Measurements from ENCODE around the gene BHLHE23. TPM values are rescaled to one million over a fixed set of nuclear protein-coding genes. Genes with fewer than 3 reads are reported as not detected.

BHLHE23 gene
- total RNA-seq, 2 donors from 2014 or later = not detected

DNA sequence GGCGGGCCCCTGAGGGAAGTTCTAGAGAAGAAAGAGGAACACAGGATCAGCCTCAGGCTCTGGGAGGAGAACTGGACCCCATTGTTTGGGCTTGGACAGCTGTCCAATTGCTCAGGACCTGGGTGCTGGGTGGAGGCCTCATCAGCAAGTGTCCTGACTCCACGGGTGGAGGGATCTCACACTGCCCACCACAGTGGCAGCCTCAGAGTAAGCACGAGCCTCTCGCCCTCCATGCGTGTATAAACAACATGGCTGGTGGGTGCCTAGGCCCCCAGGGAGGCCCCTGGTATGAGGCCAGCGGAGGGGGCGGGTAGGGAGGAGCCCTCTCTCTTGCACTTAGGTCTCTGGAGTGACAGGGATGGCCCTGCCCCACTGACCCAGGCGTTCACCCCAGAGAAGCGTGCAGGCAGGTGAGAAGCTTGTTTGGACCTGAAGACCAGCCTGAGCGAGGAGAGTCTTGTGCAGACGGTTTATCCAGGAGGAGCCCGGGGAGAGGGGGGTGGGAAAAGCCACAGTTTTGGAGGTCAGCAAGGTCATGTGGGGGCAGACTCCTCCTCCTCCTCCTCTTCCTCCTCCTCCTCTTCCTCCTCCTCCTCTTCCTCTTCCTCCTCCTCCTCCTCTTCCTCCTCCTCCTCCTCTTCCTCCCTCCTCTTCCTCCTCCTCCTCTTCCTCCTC, 41.9 kb upstream of the BHLHE23 start:
- DNase-seq = no peak
- no peaks in the 10 kb centered on the region for H3K4me1 Mint-ChIP-seq
- ATAC-seq = no peak

GRCh38 chr20:63047946-63048345, 41.2 kb upstream of the BHLHE23 start:
- DNase-seq (no peak), ATAC-seq (no peak)
- no peaks in the 10 kb centered on the region for H3K4me1 Mint-ChIP-seq
- no peak overlapping the region for H3K4me3 Mint-ChIP-seq
- H3K36me3 Mint-ChIP-seq (ENCODE audit: low read depth) = no peaks in the 10 kb centered on the region
- H3K27ac Mint-ChIP-seq = no peak overlapping the region
- peaks cover 44% of the 10 kb centered on the region for H3K27me3 Mint-ChIP-seq
- H3K9me3 ChIP-seq (ENCODE audit: control insufficient read depth, low read length, poor library complexity, severe bottlenecking) = no peaks in the 10 kb centered on the region

More for the DNA sequence above, 41.9 kb upstream of the BHLHE23 start:
- no peaks in the 10 kb centered on the region for H3K9me3 ChIP-seq (ENCODE audit: control insufficient read depth, low read length, poor library complexity, severe bottlenecking)
- Mint-ChIP-seq H3K36me3 (ENCODE audit: low read depth) (no peaks in the 10 kb centered on the region), H3K4me3 (no peak overlapping the region), H3K27me3 (peaks cover 41% of the 10 kb centered on the region), H3K27ac (no peak overlapping the region)

DNA sequence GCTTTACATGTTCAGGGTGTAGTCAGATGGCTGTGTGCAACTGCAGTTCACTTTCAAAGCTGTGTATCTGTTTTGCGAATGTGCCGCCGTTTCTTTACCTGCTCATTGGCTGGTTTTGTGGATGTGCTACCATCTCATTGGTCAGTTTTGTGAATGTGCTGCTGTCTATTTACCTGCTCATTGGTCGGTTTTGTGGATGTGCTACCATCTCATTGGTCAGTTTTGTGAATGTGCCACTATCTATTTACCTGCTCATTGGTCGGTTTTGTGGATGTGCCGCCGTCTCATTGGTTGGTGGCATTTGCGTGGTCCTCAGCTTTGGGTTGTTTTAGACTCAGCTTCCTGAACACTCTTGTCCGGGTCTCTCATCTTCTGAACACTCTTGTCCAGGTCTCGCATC, 40.5 kb upstream of the BHLHE23 start:
- ATAC-seq (no peak), DNase-seq (no peak)
- no peaks in the 10 kb centered on the region for H3K4me1 Mint-ChIP-seq
- no peaks in the 10 kb centered on the region for H3K36me3 Mint-ChIP-seq (ENCODE audit: low read depth)
- no peak overlapping the region for H3K27ac Mint-ChIP-seq
- peaks cover 50% of the 10 kb centered on the region for H3K27me3 Mint-ChIP-seq
- no peak overlapping the region for H3K4me3 Mint-ChIP-seq
- no peaks in the 10 kb centered on the region for H3K9me3 ChIP-seq (ENCODE audit: control insufficient read depth, low read length, poor library complexity, severe bottlenecking)

- no peaks in the 10 kb centered on the region for H3K9me3 ChIP-seq (ENCODE audit: control insufficient read depth, low read length, poor library complexity, severe bottlenecking)
- H3K4me1 Mint-ChIP-seq = peaks cover 2% of the 10 kb centered on the region
- H3K27ac Mint-ChIP-seq = no peak overlapping the region
- no peak overlapping the region for H3K4me3 Mint-ChIP-seq
- DNase-seq = no peak
- H3K27me3 Mint-ChIP-seq = peaks cover 55% of the 10 kb centered on the region
- ATAC-seq = no peak
- H3K36me3 Mint-ChIP-seq (ENCODE audit: low read depth) = no peaks in the 10 kb centered on the region
Measured at GRCh38 chr20:63046841-63047240, 40.1 kb upstream of the BHLHE23 start.

DNA sequence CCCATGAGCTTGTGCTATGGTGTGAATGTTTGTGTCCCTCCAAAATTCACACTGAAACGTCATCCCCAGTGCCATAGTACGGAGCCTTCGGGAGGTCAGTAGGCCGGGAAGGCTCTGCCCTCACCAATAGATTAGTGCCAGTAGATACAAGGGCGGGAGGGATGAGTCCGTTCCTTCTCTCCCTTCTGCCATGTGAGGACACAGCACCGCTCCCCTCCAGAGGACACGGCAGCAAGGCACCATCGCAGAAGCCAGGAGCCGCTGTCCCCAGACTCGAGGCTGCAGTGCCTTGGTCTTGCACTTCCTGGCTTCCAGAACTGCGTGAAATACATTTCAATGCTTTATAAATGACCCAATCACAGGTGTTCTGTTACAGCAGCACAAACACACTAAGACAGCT, 39.2 kb upstream of the BHLHE23 start:
- DNase-seq (no peak), ATAC-seq (no peak)
- no peaks in the 10 kb centered on the region for H3K36me3 Mint-ChIP-seq (ENCODE audit: low read depth)

GRCh38 chr20:63045401-63045800, 38.6 kb upstream of the BHLHE23 start:
- DNase-seq (no peak), ATAC-seq (no peak)
- Mint-ChIP-seq H3K36me3 (ENCODE audit: low read depth) (no peaks in the 10 kb centered on the region), H3K27ac (no peak overlapping the region), H3K27me3 (peaks cover 58% of the 10 kb centered on the region), H3K4me3 (no peak overlapping the region), H3K4me1 (peaks cover 2% of the 10 kb centered on the region)
- no peaks in the 10 kb centered on the region for H3K9me3 ChIP-seq (ENCODE audit: control insufficient read depth, low read length, poor library complexity, severe bottlenecking)

More for the DNA sequence above, 39.2 kb upstream of the BHLHE23 start:
- Mint-ChIP-seq H3K4me3 (no peak overlapping the region), H3K4me1 (peaks cover 2% of the 10 kb centered on the region), H3K27me3 (peaks cover 53% of the 10 kb centered on the region), H3K27ac (no peak overlapping the region)
- H3K9me3 ChIP-seq (ENCODE audit: control insufficient read depth, low read length, poor library complexity, severe bottlenecking) = no peaks in the 10 kb centered on the region

GRCh38 chr20:63044605-63045004, 37.8 kb upstream of the BHLHE23 start:
- Mint-ChIP-seq H3K36me3 (ENCODE audit: low read depth) (no peaks in the 10 kb centered on the region), H3K4me1 (peaks cover 2% of the 10 kb centered on the region), H3K27ac (no peak overlapping the region), H3K4me3 (no peak overlapping the region), H3K27me3 (peaks cover 66% of the 10 kb centered on the region)
- DNase-seq = no peak
- ATAC-seq = no peak
- H3K9me3 ChIP-seq (ENCODE audit: control insufficient read depth, low read length, poor library complexity, severe bottlenecking) = no peaks in the 10 kb centered on the region

DNA sequence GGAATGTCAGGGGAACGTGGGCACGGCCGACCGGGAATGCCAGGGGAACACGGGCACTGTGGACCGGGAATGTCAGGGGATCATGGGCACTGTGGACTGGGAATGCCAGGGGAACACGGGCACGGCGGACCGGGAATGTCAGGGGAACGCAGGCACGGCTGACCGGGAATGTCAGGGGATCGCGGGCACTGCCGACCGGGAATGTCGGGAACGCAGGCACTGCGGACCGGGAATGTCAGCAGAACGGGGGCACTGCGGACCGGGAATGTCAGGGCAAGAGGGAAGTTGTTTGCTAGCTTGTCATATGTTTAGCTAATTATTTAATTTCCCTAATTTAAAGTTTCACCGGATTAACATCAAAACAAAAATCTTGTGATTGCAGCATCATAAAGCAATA, 37.4 kb upstream of the BHLHE23 start:
- peaks cover 70% of the 10 kb centered on the region for H3K27me3 Mint-ChIP-seq

DNA sequence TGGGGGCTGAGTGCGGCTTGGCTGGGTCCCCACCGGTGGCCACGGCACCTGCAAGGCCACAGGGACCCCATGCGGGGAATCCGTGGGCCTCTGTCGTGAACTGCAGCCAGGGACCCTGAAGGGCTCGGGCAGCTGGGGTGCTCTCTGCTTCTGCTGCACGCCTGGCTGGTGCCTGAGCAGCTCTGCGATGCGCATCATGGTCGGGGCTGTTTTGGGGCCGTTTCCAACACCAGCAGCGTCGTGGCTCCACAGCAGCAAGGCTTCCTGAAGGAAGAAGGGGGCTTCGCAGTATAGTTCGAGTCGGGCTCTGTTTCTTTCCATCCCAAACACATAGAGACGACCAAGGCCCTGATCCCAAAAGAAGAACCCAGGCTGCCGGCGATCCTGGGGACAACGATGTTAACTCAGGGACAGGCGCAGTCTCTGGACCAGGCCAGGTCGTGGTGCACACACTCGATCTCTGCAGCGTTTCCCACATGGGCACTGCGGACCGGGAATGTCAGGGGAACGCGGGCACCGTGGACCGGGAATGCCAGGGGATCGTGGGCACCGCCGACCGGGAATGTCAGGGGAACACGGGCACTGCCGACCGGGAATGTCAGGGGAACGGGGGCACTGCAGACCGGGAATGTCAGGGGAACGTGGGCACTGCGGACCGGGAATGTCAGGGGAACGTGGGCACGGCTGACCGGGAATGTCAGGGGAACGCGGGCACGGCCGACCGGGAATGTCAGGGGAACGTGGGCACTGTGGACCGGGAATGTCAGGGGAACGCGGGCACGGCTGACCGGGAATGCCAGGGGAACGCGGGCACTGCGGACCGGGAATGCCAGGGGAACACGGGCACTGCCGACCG, 36.8 kb upstream of the BHLHE23 start:
- DNase-seq = no peak

More for the DNA sequence above, 37.4 kb upstream of the BHLHE23 start:
- H3K27ac Mint-ChIP-seq = no peak overlapping the region
- no peaks in the 10 kb centered on the region for H3K36me3 Mint-ChIP-seq (ENCODE audit: low read depth)
- no peak overlapping the region for H3K4me3 Mint-ChIP-seq
- DNase-seq (no peak), ATAC-seq (no peak)
- H3K9me3 ChIP-seq (ENCODE audit: control insufficient read depth, low read length, poor library complexity, severe bottlenecking) = no peaks in the 10 kb centered on the region
- peaks cover 2% of the 10 kb centered on the region for H3K4me1 Mint-ChIP-seq

DNA sequence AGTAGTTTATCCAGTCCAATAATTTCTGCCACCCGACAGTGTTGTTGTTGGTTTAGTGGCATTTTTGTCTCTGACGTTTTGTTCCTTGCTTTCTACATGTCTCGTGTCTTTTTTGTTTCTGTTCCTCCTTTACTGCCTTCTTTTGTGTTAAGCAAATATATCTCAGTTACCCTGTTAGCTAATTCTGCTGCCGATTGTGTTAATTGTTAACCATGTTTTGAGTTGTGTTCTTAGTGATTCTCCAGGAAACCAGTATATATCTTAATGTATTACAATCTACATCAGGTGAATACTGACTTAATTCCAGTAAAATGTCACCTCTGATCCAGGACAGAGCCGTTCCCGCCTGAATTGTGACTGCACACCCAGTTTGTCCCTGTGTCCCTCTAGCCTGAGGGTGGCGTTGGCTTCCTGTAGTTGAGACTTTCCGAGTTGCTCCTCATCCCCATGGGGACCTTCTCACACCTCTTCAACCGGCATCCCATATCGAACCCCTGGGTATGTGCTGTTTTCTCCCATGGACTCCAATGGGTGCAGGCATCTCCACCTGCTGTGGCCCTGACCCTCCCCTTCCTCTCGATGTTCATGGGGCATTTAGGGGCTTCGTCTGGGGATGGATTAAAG, 35.8 kb upstream of the BHLHE23 start:
- no peaks in the 10 kb centered on the region for H3K36me3 Mint-ChIP-seq (ENCODE audit: low read depth)
- H3K9me3 ChIP-seq (ENCODE audit: control insufficient read depth, low read length, poor library complexity, severe bottlenecking) = no peaks in the 10 kb centered on the region
- no peak for ATAC-seq
- no peak for DNase-seq
- H3K4me1 Mint-ChIP-seq = peaks cover 2% of the 10 kb centered on the region
- H3K27me3 Mint-ChIP-seq = peaks cover 76% of the 10 kb centered on the region
- no peak overlapping the region for H3K27ac Mint-ChIP-seq
- H3K4me3 Mint-ChIP-seq = no peak overlapping the region

More for the DNA sequence above, 36.8 kb upstream of the BHLHE23 start:
- no peak overlapping the region for H3K4me3 Mint-ChIP-seq
- no peaks in the 10 kb centered on the region for H3K36me3 Mint-ChIP-seq (ENCODE audit: low read depth)
- no peaks in the 10 kb centered on the region for H3K9me3 ChIP-seq (ENCODE audit: control insufficient read depth, low read length, poor library complexity, severe bottlenecking)
- H3K4me1 Mint-ChIP-seq = peaks cover 2% of the 10 kb centered on the region
- ATAC-seq = no peak
- H3K27ac Mint-ChIP-seq = no peak overlapping the region
- H3K27me3 Mint-ChIP-seq = peaks cover 70% of the 10 kb centered on the region

DNA sequence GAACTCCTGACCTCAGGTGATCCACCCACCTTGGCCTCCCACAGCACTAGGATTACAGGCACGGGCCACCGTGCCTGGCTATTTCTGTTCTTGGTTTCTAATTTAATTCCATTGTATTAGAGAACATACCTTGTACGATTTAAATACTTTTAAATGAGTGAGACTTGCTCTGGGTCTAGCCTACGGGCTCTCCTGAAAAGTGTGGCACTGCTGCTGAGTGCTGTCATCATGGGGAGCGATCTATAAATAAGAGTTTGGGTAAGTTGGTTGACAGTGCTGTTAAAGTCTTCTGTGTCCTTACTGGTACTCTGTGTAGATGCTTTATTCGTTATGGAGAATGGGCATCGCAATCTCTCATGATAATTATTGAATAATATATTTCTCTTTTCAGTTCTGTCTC, 35.0 kb upstream of the BHLHE23 start:
- Mint-ChIP-seq H3K27me3 (peaks cover 76% of the 10 kb centered on the region), H3K4me3 (no peak overlapping the region), H3K4me1 (peaks cover 2% of the 10 kb centered on the region), H3K36me3 (ENCODE audit: low read depth) (no peaks in the 10 kb centered on the region), H3K27ac (no peak overlapping the region)
- no peaks in the 10 kb centered on the region for H3K9me3 ChIP-seq (ENCODE audit: control insufficient read depth, low read length, poor library complexity, severe bottlenecking)
- ATAC-seq (no peak), DNase-seq (no peak)

GRCh38 chr20:63037669-63038268, 31.0 kb upstream of the BHLHE23 start:
- Mint-ChIP-seq H3K27me3 (peaks cover 54% of the 10 kb centered on the region), H3K36me3 (ENCODE audit: low read depth) (no peaks in the 10 kb centered on the region), H3K27ac (no peak overlapping the region), H3K4me1 (peaks cover 6% of the 10 kb centered on the region), H3K4me3 (no peak overlapping the region)
- no peaks in the 10 kb centered on the region for H3K9me3 ChIP-seq (ENCODE audit: control insufficient read depth, low read length, poor library complexity, severe bottlenecking)
- DNase-seq = no peak
- ATAC-seq = no peak

GRCh38 chr20:63036291-63036690, 29.5 kb upstream of the BHLHE23 start:
- Mint-ChIP-seq H3K4me3 (no peak overlapping the region), H3K27me3 (peaks cover 50% of the 10 kb centered on the region), H3K36me3 (ENCODE audit: low read depth) (no peaks in the 10 kb centered on the region), H3K27ac (no peak overlapping the region), H3K4me1 (peaks cover 5% of the 10 kb centered on the region)
- no peaks in the 10 kb centered on the region for H3K9me3 ChIP-seq (ENCODE audit: control insufficient read depth, low read length, poor library complexity, severe bottlenecking)
- DNase-seq = no peak
- ATAC-seq = no peak

All from T-helper 17 cell (primary cell).